ENCODE results near the gene CD3E.

DNA sequence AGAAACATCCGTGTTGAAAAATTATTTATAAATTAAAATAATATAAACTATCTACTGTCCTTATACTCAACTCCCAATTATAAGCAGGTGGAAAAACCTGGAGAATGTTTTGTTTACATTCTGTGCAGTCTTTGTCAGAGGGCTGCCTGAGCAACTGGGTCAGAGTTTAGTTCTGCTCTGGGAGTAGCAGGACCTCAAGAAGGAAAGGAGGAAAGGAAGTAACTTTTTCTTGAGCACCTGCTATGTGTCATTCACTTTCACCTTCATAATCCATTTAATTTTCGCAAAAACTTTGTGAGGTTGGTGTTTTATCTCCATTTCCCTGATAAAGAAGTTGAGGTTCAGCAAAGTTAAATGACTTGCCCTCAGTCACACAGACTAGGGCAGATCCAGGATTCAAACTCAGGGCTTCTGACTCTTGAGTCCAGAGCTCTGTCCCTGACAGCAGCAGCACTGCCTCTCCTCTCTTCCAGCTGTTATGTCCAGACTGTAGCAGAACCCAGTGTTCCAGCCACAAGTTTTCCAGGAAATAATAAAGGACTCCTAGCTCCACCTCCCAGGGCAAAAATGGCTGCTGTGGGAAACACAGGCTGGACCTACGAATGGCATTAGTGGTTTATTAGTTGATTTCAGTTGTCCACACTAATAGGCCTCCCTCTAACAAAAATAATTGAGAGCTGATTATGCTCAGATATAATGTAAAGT lies 6.4 kb downstream of the CD3E start:
- no peak for TF ChIP-seq EZH2 (IDR thresholded peaks at IDR 0.05)
- TF ChIP-seq POLR2AphosphoS5 (IDR thresholded peaks at IDR 0.05; ENCODE audit: borderline replicate concordance, low read depth, low read length), result no peak
- TF ChIP-seq FOXP2 (optimal IDR thresholded peaks at IDR 0.05; ENCODE audit: control extremely low read depth, extremely low read length, insufficient read depth), result no peak

Measured in SK-N-MC (cell line).